Measurements from ENCODE around the gene ROR2. TPM values are rescaled to one million over a fixed set of nuclear protein-coding genes. Genes with fewer than 3 reads are reported as not detected.

ROR2 gene
- total RNA-seq, 1 experiment from 2014 or later: not detected

DNA sequence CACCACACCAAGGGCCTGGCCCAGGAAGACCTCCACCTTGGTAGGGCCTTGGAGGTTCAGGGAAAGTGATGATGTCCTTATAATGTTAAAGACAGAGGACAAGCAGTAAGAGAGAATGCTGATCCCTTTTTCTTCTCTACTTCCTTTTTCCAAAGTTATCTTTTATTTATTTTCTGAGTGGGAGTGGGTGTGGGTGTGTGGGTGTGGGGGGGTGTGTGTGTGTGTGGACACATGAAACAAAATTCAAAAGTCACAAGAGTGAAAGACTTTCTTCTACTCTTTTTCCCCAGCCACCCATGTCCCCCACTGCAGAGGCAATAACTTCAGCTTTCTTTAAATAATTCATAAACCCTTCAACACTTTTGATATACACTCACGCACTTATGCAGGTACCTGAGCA is 70.8 kb downstream of the ROR2 start:
- DNase-seq (ENCODE audit: low spot score): no peak

DNA sequence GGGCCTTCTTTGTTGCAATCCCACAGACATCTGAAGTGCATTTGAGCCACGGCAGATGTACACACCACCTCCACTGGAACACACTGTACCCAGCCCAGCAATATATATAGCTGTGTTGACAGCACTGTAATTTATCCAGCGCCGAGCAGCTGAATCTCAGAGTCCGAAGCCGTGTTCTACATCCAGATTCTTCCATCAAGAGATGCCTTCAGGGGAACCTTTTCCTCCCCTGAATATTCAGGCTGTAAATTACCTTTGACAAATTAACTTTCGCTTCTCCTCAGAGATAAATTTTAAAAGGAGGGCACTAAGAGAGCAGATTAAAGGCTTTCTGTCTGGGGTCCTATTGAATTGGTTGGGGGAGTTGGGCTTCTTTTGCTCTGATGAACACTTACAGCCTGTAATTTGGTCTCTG is 76.4 kb downstream of the ROR2 start:
- DNase-seq (ENCODE audit: low spot score): no peak

GRCh38 chr9:91868732-91869391 is 81.2 kb downstream of the ROR2 start:
- DNase-seq (ENCODE audit: low spot score): no peak

GRCh38 chr9:91867740-91868139 is 82.3 kb downstream of the ROR2 start:
- no peak for DNase-seq (ENCODE audit: low spot score)

DNA sequence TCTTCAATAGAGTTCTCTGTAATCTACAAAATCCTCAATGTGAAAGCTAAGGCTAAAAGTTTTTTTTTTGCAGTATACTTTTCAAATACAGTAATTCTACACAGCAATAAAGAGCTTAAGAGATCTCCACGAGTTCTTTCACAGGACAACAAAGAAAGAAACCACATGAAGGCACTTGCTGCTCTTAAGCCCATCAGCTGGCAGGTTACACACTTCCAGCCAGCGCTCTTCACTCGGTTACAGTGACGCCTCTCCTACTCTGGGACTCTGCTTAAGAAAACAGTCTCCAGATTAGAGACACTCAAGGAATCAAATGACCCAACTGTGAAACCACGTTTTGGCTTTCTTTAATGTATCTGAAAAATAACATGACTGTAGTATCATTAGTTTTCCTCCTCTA is 85.0 kb downstream of the ROR2 start:
- DNase-seq (ENCODE audit: low spot score): no peak

DNA sequence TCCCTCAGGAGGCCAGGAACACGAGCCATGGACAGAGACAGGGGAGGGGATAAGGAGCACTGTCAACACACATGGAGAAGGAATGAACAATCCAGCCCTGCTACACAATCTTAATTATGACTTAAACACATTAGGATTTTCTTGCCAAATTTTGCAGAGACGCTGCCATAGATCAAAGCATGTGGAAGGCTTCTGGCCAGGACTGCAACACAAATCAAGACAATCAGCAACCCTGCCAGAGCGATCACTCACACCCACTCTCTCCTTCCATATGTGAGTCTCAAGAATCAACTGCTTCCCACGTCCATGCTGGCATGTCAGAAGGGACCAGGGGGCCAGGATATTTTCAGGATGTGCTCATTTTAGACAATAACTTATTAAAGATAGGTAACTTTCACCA is 85.6 kb downstream of the ROR2 start:
- DNase-seq (ENCODE audit: low spot score): no peak

DNA sequence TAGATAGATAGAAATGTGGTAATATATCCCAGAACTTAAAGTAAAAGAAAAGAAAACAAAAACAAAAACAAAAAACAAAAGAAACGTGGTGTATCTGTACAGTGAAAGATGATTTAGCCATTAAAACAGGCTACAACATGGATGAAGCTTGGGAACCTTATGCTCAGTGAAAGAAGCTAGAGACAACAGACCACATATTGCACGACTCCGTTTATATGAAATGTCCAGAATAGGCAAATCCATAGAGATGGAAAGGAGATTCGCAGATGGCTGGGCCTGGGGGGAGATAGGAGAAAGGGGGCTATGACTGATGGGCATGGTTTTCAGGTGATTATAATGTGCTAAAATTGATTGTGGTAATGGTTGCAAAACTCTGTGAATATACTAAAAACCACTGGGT is 86.6 kb downstream of the ROR2 start:
- no peak for DNase-seq (ENCODE audit: low spot score)

- no peak for DNase-seq (ENCODE audit: low spot score)
Observed at GRCh38 chr9:91858213-91859030, 91.6 kb downstream of the ROR2 start.

GRCh38 chr9:91857291-91858212 is 92.5 kb downstream of the ROR2 start:
- no peak for DNase-seq (ENCODE audit: low spot score)

- DNase-seq (ENCODE audit: low spot score): no peak
Observed at GRCh38 chr9:91856419-91856818, 93.6 kb downstream of the ROR2 start.

- DNase-seq (ENCODE audit: low spot score): no peak
Observed at GRCh38 chr9:91855196-91855595, 94.8 kb downstream of the ROR2 start.

- DNase-seq (ENCODE audit: low spot score): no peak
Observed at GRCh38 chr9:91852801-91853347, 97.2 kb downstream of the ROR2 start.

- no peak for DNase-seq (ENCODE audit: low spot score)
Observed at GRCh38 chr9:91849694-91850093, 100.3 kb downstream of the ROR2 start.

DNA sequence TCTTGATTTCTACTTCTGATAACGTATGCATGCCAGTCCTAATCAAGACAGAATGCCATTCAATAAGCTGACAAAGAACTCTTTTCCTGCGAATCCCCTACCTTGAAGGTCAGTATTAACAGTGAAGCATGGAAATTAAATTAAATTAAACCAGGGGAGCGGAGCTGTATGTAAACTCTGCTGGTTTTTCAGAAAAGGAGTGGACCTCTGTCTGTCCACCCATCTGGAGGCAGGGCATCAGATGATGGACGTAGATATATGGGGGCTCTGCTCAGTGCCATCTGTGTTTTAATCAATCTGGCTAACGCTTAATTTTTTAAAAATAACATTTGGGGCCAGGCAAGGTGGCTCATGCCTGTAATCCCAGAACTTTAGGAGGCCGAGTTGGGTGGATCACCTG is 101.9 kb downstream of the ROR2 start:
- no peak for DNase-seq (ENCODE audit: low spot score)

DNA sequence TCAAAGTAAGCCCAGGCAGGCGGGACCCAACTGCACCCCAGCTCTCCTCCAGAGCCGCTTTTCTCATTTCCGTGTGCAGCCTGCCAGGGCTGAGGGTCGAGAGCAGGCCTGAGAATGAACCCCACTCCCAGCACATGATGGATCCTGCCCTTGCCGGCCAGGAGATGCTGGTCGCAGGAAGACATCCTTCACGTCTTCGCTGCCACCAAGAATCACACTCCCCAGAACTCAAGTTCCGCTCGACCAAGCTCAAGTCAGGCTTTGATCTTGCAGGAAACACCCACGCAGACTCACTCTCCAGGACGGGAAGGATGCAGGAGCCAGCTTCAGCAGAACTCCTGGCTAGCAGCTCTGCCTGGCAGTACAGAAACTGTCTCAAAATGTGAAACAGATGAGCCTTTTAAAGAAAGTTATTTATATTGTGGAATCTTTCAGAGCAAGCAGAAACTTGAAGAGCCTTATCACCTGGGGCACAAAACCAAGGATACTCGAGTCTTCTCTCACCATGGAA is 102.4 kb downstream of the ROR2 start:
- DNase-seq (ENCODE audit: low spot score): no peak

- DNase-seq (ENCODE audit: low spot score): no peak
Observed at GRCh38 chr9:91845879-91846278, 104.1 kb downstream of the ROR2 start.

DNA sequence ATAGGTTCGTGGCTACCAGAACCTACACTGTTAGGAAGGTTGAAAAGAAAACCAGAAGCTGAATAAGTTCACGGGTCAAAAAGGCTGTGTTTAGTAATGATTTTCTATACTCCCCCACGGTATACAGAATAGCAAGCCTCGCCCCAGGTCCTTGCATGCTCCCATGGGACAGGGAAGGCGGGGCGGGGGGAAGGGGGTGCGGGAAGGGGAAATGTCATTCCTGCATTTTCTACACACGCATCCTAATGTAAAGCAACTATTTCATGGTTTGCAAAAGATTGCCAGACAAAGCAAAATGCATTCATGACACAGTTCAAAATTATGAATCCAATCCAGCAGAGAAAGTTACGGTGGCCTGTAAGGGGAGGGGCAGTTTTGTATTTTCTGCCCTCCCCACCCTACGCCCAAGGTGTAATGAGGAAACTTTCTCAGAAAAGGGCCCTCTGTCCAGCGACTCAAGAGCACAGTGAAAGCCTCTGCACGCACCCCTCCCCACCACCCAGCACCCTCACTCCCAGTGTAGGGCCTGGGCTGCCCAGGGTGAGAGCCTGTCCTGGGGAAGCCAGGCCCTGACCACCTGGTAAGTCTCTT is 105.2 kb downstream of the ROR2 start:
- no peak for DNase-seq (ENCODE audit: low spot score)

GRCh38 chr9:91844190-91844589 is 105.8 kb downstream of the ROR2 start:
- DNase-seq (ENCODE audit: low spot score): no peak

DNA sequence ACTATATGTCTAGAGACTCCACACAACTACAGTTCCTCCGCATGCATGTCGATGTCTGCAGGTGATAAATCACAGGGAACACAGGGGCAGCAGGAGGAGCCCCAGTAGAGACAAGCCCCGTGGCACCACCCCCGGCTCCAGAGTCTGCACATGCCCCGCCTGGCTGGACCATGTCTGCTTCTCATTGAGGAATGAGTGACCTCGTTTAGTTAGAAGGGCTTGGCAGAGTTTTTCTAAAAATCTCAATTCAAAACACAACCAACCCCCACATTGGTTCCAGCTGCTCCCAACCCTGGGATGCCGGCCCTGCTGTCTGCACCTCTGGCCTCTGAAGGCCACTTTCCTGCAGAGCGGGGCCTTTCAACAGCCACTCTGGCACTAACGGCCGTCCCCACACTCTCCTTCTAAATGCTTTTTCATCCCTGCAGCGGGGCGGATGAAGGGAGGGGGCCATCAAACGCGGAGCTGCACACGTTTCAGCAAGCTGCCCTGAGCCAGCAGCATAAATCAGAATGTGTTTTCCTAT is 106.3 kb downstream of the ROR2 start:
- DNase-seq (ENCODE audit: low spot score): no peak

- no peak for DNase-seq (ENCODE audit: low spot score)
Observed at GRCh38 chr9:91843093-91843492, 106.9 kb downstream of the ROR2 start.

GRCh38 chr9:91842358-91843049 is 107.5 kb downstream of the ROR2 start:
- DNase-seq (ENCODE audit: low spot score): no peak

All from A172 (cell line).